NT2/D1 (cell line): Measurements from ENCODE around the gene FKBP8.
A peak's percentile ranks its signal among the peaks of the same experiment; 100 is the strongest.

Experiments used
- DNase-seq: peaks from one replicate; pipeline ENCODE4 v3.0.0-alpha.2; 2011; ENCODE audit warnings: low read depth, low spot score
- H3K27me3 ChIP-seq: 2 replicates; pipeline ENCODE4 v1.6.0; 2011; ENCODE audit warnings: mild to moderate bottlenecking; ENCODE audit not compliant: insufficient read length, insufficient read depth
- H3K36me3 ChIP-seq: 2 replicates; pipeline ENCODE4 v1.6.1; 2011; ENCODE audit warnings: mild to moderate bottlenecking, low read length, mixed read lengths; ENCODE audit not compliant: insufficient read depth, insufficient read length
- H3K4me1 ChIP-seq: 2 replicates; pipeline ENCODE4 v1.5.1; 2011; ENCODE audit not compliant: insufficient read depth, insufficient read length
- H3K4me3 ChIP-seq: 2 replicates; pipeline ENCODE4 v1.5.1; 2011; ENCODE audit warnings: low read depth; ENCODE audit not compliant: insufficient read length
- H3K9ac ChIP-seq: 2 replicates; pipeline ENCODE4 v1.6.0; 2011; ENCODE audit warnings: low read depth; ENCODE audit not compliant: insufficient read length
- H3K9me3 ChIP-seq: 2 replicates; pipeline ENCODE4 v1.5.1; 2011; ENCODE audit warnings: mild to moderate bottlenecking, low read length; ENCODE audit not compliant: insufficient read depth
- SUZ12 ChIP-seq: IDR thresholded peaks from 2 replicates; pipeline ENCODE4 v1.6.1; 2011; ENCODE audit not compliant: insufficient read length, insufficient read depth; ENCODE audit errors: extremely low read depth
- YY1 ChIP-seq: IDR thresholded peaks from 2 replicates; pipeline ENCODE4 v1.6.1; 2011; ENCODE audit not compliant: insufficient read length, insufficient read depth
- ZNF274 ChIP-seq: IDR thresholded peaks from 2 replicates; pipeline ENCODE4 v1.6.1; 2011; ENCODE audit warnings: mild to moderate bottlenecking, low read depth, low read length

The FKBP8 gene

GRCh38 chr19:18518639-18519038, 24.7 kb downstream of the FKBP8 start:
- no peaks in the 10 kb centered on the region for H3K9me3 ChIP-seq
- no peaks in the 10 kb centered on the region for H3K27me3 ChIP-seq
- no peak overlapping the region for H3K9ac ChIP-seq
- DNase-seq = no peak
- peaks cover 9% of the 10 kb centered on the region for H3K36me3 ChIP-seq
- peaks cover 29% of the 10 kb centered on the region for H3K4me1 ChIP-seq
- TF ChIP-seq ZNF274 (no peak), YY1 (no peak), SUZ12 (no peak)
- H3K4me3 ChIP-seq = no peak overlapping the region

GRCh38 chr19:18517606-18518005, 25.8 kb downstream of the FKBP8 start:
- Histone ChIP-seq H3K9me3 (no peaks in the 10 kb centered on the region), H3K27me3 (no peaks in the 10 kb centered on the region), H3K4me1 (peaks cover 29% of the 10 kb centered on the region), H3K36me3 (peaks cover 12% of the 10 kb centered on the region), H3K9ac (no peak overlapping the region), H3K4me3 (no peak overlapping the region)
- TF ChIP-seq SUZ12 = no peak
- no peak for TF ChIP-seq YY1
- no peak for TF ChIP-seq ZNF274
- no peak for DNase-seq

- no peak for TF ChIP-seq ZNF274
- H3K4me3 ChIP-seq = no peak overlapping the region
- no peak for DNase-seq
- peaks cover 29% of the 10 kb centered on the region for H3K4me1 ChIP-seq
- no peaks in the 10 kb centered on the region for H3K27me3 ChIP-seq
- no peaks in the 10 kb centered on the region for H3K9me3 ChIP-seq
- H3K36me3 ChIP-seq = peaks cover 12% of the 10 kb centered on the region
- H3K9ac ChIP-seq = no peak overlapping the region
Measured at GRCh38 chr19:18515959-18516358, 27.4 kb downstream of the FKBP8 start.

GRCh38 chr19:18514800-18515682, 28.3 kb downstream of the FKBP8 start:
- Histone ChIP-seq H3K9me3 (no peaks in the 10 kb centered on the region), H3K9ac (peak overlapping the region; percentile 34), H3K27me3 (no peaks in the 10 kb centered on the region), H3K4me3 (no peak overlapping the region), H3K4me1 (peaks cover 32% of the 10 kb centered on the region), H3K36me3 (peaks cover 12% of the 10 kb centered on the region)
- no peak for TF ChIP-seq SUZ12
- no peak for TF ChIP-seq ZNF274
- TF ChIP-seq YY1 = no peak
- no peak for DNase-seq

GRCh38 chr19:18513868-18514267, 29.5 kb downstream of the FKBP8 start:
- H3K27me3 ChIP-seq = no peaks in the 10 kb centered on the region
- H3K4me1 ChIP-seq = peaks cover 32% of the 10 kb centered on the region
- TF ChIP-seq ZNF274 = no peak
- TF ChIP-seq YY1 = no peak
- no peak for TF ChIP-seq SUZ12
- H3K4me3 ChIP-seq = no peak overlapping the region
- no peak for DNase-seq
- H3K9me3 ChIP-seq = no peaks in the 10 kb centered on the region
- peaks cover 9% of the 10 kb centered on the region for H3K36me3 ChIP-seq
- H3K9ac ChIP-seq = no peak overlapping the region

- H3K9ac ChIP-seq = peak overlapping the region; percentile 2
Measured at GRCh38 chr19:18510216-18510615, 33.2 kb downstream of the FKBP8 start.

GRCh38 chr19:18508585-18508984, 34.8 kb downstream of the FKBP8 start:
- TF ChIP-seq ZNF274 (no peak), YY1 (no peak)
- peaks cover 33% of the 10 kb centered on the region for H3K4me1 ChIP-seq
- DNase-seq = no peak
- no peaks in the 10 kb centered on the region for H3K9me3 ChIP-seq
- H3K9ac ChIP-seq = no peak overlapping the region
- no peak overlapping the region for H3K4me3 ChIP-seq
- H3K36me3 ChIP-seq = peaks cover 3% of the 10 kb centered on the region
- H3K27me3 ChIP-seq = no peaks in the 10 kb centered on the region

More at GRCh38 chr19:18510216-18510615, 33.2 kb downstream of the FKBP8 start:
- Histone ChIP-seq H3K4me3 (no peak overlapping the region), H3K9me3 (no peaks in the 10 kb centered on the region), H3K4me1 (peaks cover 32% of the 10 kb centered on the region), H3K27me3 (no peaks in the 10 kb centered on the region), H3K36me3 (peaks cover 9% of the 10 kb centered on the region)
- TF ChIP-seq ZNF274 = no peak
- TF ChIP-seq YY1 = no peak
- TF ChIP-seq SUZ12 = no peak
- DNase-seq = no peak
